ENCODE data around the gene FLNB.

DNA sequence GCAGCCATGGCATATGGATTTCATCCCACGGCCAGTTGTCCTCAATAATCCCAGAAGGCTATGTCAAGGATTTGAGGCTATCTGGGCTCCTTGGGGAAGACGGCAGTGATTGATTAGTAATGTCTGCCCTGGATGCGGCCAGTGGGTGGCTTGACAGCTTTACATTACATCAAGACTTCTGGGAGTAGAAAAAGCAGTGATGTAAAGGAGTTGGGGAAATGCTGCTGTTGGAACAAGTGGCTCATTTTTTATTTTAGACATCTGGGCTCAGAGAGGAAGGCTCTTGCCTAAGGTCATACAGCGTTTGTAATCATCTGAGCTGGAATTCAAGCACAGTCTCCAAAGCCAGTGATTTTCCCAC is 94.1 kb downstream of the FLNB start:
- TF ChIP-seq, protein P1, sequence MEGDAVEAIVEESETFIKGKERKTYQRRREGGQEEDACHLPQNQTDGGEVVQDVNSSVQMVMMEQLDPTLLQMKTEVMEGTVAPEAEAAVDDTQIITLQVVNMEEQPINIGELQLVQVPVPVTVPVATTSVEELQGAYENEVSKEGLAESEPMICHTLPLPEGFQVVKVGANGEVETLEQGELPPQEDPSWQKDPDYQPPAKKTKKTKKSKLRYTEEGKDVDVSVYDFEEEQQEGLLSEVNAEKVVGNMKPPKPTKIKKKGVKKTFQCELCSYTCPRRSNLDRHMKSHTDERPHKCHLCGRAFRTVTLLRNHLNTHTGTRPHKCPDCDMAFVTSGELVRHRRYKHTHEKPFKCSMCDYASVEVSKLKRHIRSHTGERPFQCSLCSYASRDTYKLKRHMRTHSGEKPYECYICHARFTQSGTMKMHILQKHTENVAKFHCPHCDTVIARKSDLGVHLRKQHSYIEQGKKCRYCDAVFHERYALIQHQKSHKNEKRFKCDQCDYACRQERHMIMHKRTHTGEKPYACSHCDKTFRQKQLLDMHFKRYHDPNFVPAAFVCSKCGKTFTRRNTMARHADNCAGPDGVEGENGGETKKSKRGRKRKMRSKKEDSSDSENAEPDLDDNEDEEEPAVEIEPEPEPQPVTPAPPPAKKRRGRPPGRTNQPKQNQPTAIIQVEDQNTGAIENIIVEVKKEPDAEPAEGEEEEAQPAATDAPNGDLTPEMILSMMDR (conservative IDR thresholded peaks at IDR 0.05; ENCODE audit: low read depth, low read length): no peak
- TF ChIP-seq BHLHE40 (IDR thresholded peaks at IDR 0.05; ENCODE audit: low read depth, low read length): no peak
- no peak for TF ChIP-seq RAD21 (IDR thresholded peaks at IDR 0.05; ENCODE audit: low read length)
- no peak for TF ChIP-seq POLR2A (IDR thresholded peaks at IDR 0.05; ENCODE audit: low read depth, low read length)
- TF ChIP-seq, protein P2, sequence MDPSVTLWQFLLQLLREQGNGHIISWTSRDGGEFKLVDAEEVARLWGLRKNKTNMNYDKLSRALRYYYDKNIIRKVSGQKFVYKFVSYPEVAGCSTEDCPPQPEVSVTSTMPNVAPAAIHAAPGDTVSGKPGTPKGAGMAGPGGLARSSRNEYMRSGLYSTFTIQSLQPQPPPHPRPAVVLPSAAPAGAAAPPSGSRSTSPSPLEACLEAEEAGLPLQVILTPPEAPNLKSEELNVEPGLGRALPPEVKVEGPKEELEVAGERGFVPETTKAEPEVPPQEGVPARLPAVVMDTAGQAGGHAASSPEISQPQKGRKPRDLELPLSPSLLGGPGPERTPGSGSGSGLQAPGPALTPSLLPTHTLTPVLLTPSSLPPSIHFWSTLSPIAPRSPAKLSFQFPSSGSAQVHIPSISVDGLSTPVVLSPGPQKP (IDR thresholded peaks at IDR 0.05; ENCODE audit: borderline replicate concordance, low read depth, low read length): no peak
- TF ChIP-seq CEBPB (IDR thresholded peaks at IDR 0.05; ENCODE audit: low read depth, low read length): no peak
- no peak for TF ChIP-seq MAZ (IDR thresholded peaks at IDR 0.05; ENCODE audit: borderline replicate concordance, low read depth, low read length)
- no peak for TF ChIP-seq MXI1 (IDR thresholded peaks at IDR 0.05; ENCODE audit: borderline replicate concordance, low read depth, low read length)
- TF ChIP-seq RCOR1 (IDR thresholded peaks at IDR 0.05; ENCODE audit: insufficient replicate concordance, low read length): no peak
- TF ChIP-seq SMC3 (IDR thresholded peaks at IDR 0.05; ENCODE audit: low read depth, low read length): no peak
- no peak for TF ChIP-seq MAFK (IDR thresholded peaks at IDR 0.05; ENCODE audit: low read depth, low read length)
- TF ChIP-seq NFE2L2 (IDR thresholded peaks at IDR 0.05; ENCODE audit: low read depth, low read length): no peak
- TF ChIP-seq, protein P3, sequence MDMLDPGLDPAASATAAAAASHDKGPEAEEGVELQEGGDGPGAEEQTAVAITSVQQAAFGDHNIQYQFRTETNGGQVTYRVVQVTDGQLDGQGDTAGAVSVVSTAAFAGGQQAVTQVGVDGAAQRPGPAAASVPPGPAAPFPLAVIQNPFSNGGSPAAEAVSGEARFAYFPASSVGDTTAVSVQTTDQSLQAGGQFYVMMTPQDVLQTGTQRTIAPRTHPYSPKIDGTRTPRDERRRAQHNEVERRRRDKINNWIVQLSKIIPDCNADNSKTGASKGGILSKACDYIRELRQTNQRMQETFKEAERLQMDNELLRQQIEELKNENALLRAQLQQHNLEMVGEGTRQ (IDR thresholded peaks at IDR 0.05; ENCODE audit: low read depth, low read length): no peak
